GM19463 (cell line): ENCODE measurements around the gene CELF2.
"Not testable (repeated sequence)": the region's sequence is repeated elsewhere in the genome, so short reads cannot be mapped to it uniquely, and the experiment has no call there.

Source experiments
- ATAC-seq: cut with Tn5 transposase; IDR thresholded peaks from one replicate; pipeline ENCODE4 v1.9.1; 2021; ENCODE audit warnings: mild to moderate bottlenecking, moderate library complexity; ENCODE audit not compliant: unreplicated experiment

Gene CELF2

DNA sequence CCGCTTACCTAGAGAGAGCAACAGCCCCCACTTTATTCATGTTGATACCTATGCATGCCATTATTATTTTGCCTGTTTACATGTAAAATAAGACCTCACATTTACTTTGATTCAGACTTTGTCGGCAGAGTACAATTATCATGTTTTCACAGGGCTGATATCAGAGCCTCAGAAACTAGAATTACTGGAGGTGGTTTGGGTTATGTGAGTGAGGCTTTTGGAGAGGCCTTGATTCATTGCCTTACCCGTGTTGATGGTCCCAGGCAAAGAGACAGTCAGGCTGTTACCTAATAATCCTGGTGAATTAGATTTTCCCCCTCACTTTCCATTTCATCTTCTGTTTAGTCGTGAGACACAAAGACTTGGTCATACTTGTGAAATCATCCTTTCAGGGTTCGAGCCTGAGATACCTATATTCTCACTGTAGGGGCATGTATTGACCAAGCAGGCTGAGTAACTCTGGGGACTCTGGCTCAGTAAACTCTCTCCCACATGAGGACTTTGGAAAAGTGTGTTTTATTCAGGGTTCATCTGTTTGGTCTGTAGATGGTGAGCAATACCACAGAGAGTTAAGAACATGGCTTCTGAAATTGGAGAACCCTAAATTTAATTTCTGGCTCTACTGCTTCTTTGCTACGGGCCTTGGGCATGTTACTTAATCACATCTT lies 150.9 kb downstream of the CELF2 start:
- ATAC-seq: no peak

DNA sequence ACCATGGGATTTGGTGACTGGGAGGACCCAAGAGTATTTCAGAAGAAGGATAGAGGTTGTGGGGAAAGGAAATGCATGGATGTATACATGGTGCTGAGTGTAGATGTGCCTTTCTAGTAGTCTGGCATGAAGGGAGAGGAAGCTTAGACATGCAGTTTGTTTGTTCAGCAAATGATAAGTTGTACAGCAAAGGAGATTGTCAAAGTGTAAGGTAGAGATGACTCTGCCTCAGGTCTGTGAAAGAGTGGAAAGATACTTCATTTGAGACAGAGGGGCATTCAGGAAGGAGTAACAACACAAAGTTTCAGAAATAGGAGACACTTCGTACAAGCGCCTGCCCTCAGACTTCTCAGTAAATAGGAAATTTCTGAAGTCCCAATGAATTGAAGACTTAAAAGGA lies 152.3 kb downstream of the CELF2 start:
- ATAC-seq: no peak

DNA sequence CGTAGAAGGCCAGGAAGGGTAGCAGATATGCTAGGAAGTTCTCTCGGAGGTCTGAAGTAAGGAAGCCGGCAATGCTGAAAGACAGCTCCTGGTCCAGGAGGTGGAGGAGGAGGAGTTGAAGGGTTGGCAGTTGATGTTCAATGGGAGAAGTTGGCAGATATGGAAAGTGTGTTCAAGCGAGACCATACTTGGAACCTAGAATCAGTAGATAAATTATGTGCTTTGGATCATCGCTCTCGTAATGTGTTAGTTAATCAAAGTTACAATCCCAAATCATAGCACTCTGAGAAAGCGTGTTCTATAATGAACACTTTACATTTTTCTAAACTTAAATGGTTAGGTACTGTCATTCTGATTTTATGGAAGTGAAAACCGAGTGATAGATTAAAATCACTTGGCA lies 152.9 kb downstream of the CELF2 start:
- ATAC-seq: no peak

DNA sequence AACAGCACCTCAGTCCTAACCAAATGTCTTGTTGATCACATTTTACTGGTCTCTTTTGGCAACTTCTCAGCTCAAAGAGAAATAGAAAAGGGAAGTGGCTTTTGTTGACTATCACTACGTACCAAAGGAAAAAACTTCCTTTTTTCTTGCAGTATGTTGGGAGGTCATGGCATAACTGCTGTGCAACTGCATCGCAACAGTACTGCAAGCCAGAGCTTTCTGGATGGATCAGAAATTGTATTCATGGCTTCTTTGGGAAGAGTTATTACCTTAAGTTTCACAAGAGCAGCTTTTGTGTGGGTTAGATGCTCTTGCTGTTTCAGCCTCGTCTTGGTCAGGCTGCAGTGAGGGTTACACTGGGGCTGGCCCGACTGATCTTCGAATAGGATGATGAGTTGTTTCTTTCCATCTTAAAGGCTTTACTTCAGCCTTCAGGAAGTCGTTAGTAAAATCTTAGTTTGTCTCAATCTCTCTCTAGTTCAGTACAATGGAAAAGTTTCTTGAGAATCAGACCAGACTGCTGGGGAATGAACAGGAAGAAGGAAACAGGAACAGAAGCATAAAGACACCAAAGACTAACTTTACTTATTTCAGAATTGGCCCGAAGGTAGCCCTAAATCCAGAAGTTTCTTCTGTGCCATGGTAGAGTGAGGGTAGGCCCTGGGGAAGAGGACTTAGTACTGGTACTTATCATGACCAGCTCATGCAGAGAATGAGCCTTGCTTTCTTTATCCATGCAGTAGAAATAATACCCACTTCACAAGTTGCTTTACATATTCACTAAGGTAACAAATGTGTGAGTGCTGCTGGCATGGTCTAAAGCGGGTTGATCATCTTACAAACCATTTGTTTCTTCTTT lies 153.6 kb downstream of the CELF2 start:
- peak; percentile 42 for ATAC-seq

DNA sequence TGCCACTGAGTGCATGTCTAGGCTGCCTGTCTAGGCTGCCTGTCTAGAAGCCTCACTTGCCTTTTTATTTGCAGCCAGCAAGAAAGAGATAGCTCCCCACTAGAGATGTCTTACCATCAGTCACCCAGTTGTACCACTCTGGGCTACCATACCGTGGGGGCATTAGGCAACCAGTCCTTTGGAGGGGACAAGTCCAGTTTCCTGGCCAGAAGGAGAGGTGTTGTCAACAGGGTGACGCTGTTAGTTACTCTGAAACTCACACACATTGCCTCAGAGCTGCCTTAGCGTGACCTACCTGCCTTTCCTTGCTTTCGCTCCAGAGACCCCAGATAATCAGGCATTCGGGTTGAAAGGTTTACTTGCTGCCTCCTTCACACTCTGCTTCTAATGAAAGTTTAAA lies 155.4 kb downstream of the CELF2 start:
- no peak for ATAC-seq

DNA sequence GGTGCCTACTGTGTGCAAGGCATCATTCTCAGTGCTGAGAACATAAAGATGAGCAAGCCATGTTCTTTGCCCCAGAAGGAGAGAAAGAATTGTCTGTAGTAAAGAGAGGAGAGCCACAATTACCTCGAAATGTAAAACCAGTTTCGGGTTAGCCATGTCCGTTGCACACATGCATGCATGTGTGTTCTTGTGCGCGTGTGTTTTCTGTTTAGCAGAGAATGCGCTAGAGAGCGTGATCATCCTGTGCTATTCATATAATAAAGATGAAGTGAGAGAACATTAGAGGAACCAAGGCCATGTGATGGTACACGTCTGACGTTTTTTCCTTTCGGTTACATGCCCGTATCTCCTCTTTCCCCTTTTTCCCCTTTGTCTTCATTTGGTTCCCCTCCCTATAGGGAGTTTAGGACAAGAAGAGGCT lies 158.2 kb downstream of the CELF2 start:
- ATAC-seq: peak; percentile 24

DNA sequence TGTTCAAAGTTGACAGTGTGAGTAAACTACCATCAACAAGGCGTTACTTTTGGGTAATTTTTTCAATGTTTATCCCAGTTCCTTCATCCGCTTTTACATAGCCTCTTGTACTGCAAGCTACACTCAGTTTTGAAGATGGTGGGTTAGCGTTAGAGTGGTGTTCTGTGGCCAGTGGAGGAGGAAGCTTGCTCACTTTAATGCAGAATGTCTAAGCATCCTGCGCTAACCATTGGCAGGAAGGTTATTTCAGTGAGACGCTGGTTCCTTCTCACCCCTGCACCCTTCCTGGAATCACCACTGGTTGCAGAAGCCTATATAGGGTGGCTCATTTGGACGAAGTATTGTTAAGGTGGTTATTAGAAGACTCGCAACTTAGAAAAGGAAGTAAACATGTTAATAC lies 159.1 kb downstream of the CELF2 start:
- ATAC-seq: no peak

DNA sequence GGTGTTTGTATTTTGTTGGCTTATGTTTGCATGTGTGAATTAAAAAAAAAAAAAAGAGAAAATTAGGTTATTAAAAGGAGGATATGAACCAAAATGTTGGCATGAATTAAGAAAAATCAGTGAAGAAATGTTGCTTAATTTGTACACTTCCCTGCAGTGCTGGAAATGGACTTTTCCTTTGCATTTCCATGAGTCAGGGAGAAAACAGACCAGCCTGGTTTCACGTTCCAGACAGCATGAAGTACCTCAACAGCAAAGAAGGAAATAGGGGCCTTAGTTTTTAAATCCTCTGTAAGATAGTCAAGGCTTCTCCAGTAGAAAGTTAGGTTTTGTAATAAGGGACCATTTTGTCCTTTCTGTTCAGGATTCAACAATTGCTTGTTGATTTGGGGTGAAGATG lies 159.7 kb downstream of the CELF2 start:
- ATAC-seq: no peak

DNA sequence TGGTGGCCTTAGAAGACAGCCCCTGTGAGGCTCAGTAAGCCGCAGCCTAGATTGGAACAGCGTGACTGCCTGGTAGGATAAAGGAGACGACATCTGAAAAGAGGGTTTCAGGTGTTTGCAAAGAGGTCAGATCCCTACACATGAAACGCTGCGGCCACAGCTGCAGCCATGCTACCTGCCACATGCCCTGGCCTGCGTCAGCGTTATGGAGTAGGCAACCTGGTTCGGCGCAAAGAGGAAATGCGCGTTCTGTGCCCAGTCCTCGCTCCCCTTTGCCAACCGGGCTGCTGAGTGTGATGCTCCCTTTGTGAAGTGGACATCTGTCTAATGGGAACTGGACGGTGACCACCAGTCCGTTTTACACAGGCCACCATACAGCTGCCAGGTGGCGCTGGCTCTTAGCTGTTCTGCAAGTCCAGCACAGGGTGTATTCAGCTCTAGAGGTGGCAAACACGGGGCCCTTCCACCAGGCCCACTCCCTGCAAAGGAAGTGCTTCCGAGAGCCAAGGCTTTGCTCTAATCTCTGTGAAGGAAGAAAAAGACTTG lies 160.3 kb downstream of the CELF2 start:
- ATAC-seq: no peak

DNA sequence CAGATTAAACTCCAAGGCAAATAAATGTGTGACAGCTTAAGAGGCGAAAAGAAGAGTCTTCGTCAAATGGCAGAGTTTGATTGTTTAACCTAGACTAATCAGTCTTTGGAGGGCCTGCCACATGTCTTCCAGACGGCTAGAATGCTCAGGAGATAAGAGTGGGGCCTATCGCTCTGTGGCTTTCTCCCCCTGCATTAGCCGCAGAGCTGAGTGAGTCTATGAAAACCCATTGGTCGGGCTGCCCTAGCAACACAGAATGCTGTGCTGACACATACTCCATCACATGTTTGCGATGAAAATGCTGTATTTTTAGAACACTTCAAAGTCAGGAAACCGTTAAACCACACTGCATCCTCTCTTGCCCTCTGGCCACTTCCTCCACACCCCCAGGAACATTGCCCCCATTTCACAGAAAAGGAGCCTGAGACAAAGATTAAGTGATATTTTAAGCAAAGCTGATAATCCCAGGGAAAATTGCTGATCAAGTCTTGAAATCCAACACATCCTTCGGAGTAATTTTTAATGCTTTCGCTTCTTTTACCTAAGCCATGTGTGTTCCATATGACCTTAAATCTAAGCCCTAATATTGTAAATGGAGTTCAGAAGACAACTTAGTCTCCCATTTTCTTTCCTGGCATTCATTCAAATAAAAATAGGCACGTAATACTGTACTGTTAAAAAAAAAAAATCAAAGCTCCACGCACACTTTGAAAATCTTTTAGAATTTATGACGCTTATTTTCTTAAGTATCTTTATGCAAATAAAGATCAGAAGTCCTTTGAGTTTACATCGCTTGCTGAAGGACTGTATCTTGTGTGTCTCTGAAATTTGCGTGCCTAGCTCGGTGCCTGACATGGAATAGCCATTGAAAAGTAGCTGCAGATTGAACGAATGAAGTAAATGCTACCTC lies 161.2 kb downstream of the CELF2 start:
- ATAC-seq: peak; percentile 81

DNA sequence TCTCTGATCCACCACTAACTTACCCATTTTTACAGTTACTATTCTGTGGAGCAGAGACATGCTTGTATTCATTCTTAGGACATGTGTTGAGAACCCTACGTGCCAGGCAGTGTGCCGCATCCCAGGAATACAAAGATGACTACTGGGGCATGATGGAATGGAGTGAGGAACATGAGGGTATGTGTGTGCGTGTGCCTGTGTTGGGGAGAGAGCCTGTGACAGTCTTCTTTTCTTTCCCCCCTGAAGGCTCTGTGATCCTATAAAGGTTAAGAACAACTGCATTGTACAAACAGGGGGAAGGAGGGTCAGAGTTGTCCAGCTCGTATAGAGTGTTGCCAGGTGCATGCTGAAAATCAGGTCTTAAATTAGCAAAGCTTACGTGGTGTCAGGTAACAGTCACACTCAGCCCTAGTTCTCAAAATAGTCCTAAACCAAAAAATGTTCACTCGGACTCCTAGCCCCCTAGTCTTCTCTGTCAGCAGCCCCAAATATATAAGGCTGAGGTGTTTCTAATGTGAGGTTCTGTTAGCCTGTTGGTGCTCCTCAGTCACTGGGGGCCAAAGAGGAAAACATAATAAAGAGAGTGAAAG lies 161.9 kb downstream of the CELF2 start:
- ATAC-seq: no peak

DNA sequence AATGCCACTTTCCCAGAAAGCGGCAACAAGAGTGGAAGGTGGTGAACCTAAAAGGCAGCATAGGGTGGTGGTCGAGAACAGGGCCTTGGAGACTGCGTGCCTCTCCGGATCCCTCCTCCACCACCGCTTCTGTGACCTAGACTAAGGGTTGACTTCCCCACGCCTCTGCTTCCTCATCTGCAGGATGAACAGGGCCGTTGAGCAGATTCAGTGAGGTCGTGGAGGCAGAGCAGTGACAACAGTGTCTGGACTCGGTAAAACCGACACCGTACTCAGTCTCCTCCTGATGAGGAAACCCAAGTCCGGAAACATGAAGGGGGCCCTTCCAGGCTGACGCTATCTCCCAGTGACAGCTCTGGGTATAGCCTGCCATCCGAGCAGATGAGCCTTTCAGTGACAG lies 162.6 kb downstream of the CELF2 start:
- ATAC-seq: no peak

DNA sequence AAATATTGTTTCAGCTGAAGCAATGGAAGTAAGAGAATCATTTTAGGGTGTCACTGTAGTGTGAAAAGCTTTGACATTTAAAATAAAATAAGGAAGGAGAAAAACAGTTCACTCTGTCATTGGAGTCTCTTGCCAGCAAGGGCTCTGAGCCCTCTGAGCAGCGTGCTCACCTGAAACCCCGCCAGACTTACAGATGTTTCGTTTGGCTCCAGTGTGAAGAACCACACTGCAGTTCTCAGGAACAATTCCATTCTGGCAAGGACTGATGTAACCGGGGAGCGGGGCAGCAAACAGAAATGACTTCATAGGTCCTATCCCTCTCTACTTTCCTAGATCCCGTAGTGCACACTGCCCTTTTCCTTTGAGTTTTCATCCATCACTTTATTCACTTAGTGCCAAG lies 164.3 kb downstream of the CELF2 start:
- ATAC-seq: no peak

DNA sequence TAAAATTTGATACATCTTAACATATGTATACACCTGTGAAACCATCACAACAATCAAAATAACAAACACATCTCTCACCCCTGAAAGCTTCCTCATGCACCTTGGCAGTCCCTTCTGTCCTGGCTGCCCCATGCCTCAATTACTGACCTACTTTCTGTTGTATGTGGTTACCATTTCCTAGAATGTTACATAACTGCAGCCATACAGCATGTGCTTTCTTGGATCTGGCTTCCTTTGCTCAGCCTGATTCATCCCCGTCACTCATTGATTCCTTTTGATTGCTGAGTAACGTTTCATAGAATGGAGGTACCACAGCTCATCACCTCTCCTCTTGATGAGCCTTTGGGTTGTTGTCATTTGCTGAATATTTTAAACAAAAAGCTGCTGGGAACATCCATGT lies 165.3 kb downstream of the CELF2 start:
- no peak for ATAC-seq

DNA sequence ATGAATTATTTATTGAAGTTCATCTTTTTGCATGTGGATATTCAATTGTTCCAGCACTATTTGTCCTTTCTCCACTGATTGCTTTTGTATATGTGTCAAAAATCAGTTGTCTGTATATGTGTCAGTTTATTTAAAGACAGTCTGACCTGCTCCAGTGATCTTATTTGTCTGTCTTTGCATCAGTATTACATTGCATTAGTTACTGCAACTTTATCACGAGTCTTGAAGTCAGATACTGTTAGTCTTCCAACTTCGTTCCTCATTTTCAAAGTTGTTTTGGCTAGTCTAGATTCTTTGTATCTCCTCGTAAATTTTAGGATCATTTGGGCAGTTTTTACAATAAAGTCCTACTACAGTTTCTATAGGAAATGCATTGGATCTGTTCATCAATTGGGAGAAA lies 166.4 kb downstream of the CELF2 start:
- ATAC-seq: no peak

DNA sequence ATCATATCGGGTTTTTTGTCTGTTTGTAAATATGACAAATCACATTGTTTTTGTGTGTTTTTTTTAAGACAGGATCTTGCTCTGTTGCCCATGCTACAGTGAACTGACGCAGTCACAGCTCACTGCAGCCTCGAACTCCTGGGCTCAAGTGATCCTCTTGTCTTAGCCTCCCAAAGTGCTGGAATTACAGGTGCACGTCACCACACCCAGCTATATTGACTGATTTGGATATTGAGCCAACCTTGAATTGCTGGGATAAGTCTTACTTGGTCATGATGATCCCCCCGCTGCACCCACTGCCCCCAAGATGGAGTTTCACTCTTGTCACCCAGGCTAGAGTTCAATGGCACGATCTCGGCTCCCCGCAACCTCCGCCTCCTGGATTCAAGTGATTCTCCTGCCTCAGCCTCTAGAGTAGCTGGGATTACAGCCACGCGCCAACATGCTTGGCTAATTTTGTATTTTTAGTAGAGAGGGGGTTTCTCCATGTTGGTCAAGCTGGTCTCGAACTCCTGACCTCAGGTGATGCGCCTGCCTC lies 167.5 kb downstream of the CELF2 start:
- ATAC-seq: not testable (repeated sequence)

DNA sequence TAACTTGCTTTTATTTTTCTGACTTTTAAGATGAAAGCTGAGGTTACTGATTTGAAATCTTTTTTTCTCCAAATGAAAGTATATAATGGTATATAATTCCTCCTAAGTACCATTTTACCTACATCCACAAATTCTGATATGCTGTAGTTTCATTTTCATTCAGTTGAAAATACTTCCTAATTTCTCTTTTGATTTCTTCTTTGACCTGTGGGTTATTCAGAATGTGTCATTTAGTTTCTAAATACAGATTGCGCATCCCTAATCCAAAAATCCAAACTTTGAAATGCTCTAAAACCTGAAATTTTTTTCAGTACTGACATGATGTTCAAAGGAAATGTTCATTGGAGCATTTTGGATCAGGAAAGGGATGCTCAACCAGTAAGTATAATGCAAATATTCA lies 168.7 kb downstream of the CELF2 start:
- no peak for ATAC-seq

DNA sequence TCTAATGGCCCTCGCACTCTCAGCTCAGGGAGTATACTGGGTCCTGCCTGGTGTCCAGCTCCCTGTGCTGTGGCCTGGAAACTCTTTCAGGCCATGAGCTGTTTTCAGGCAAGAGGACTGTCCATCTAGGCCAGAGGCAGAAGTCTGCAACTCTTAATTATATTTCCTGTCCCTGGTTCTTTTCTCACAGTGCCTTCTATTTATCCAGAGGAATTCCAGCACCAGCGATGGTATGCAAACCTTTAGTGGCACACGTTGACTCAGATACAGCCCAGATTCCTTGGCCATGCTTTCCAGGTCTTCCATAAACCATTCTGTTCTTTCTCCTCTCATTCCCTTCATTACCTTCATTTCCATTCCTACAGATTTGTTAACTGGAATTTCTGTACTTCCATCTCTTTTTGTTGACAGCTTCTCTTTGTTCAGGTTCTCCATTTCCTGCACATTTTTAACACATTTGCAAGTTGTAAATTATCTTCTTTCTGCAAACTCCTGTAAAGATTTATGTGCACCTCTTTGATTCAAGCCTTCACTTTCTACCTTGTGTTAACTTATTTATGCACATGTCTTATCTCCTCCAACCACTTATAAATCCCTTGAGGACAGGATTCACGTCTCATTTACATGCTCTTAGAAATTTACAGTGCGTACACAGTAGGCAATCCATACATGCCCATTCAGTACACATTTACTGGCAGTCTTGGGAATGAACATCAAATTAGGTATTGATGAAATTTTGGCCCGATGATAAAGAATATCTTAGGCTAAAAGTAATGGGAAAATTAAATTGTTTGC lies 172.1 kb downstream of the CELF2 start:
- ATAC-seq: no peak

DNA sequence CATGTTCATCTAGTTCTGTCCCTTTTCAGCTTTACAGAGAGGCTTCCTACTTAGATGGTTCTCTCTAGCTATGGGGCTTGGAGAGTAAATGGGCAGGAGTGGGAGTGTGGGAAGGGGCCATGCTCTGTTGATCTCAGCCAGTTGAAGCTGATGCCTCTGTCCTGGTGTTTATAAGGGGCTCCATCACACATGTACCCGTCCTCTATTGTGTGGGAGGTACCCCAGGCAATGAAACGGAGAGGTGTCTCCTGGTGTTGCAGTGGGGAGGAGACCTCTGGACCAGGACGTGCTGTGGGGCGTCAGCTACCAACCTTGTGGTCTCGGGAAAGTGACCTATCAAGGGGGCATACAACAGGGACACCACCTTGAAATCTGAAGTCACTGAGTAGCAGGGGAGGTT lies 173.5 kb downstream of the CELF2 start:
- no peak for ATAC-seq

DNA sequence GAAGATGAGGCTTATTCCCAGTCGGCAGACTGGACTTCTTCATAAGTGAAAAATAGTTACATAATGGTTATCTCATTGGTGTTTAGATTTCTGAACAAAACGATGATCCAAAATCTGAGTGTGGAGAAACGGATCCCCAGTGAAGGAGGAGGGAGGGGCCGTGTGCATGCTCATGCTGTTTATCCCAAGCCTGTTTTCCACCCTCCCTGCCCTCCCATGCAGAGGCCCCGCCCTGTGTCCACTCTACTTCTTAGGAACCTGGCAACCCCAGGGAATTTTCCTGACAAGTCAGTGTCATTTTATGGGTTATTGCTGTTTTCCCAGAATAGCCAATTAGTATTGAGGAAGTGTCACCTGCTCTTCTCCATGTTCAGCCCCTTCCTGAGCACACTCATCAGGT lies 174.0 kb downstream of the CELF2 start:
- ATAC-seq: no peak
